Tibial artery (tissue), 4 donors: ENCODE data around the gene ABCA6.
A peak's percentile ranks its signal among the peaks of the same experiment; 100 is the strongest.

ENCODE experiments used
- DNase-seq, 2 donors: peaks; one replicate each; pipeline ENCODE4 v3.0.0-alpha.2; 2019
- H3K27ac ChIP-seq, 2 donors: fragments of 200-600 bp; sonication (generic) in 1 of 2; 1 replicate in 1 of 2; 2 replicates in 1 of 2; pipeline ENCODE4 v1.5.1; 2018 to 2019; ENCODE audit warnings: mild to moderate bottlenecking in 1 of 2
- H3K27me3 ChIP-seq, 2 donors: fragments of 200-600 bp; sonication (generic) in 1 of 2; one replicate each; pipeline versions ENCODE4 v1.5.1 to v1.6.0; 2016 to 2019
- H3K36me3 ChIP-seq, 3 donors: fragments of 200-600 bp; sonication (generic) in 2 of 3; one replicate each; pipeline ENCODE4 v1.5.1; 2016 to 2019; ENCODE audit warnings: mild to moderate bottlenecking in 2 of 3
- H3K4me1 ChIP-seq, 4 donors: fragments of 200-600 bp; sonication (generic) in 2 of 4; 1 replicate in 3 of 4; 2 replicates in 1 of 4; pipeline ENCODE4 v1.5.1; 2016 to 2019
- H3K4me3 ChIP-seq, 2 donors: fragments of 200-600 bp; sonication (generic) in 1 of 2; 1 replicate in 1 of 2; 2 replicates in 1 of 2; pipeline ENCODE4 v1.5.1; 2018 to 2019; ENCODE audit warnings: mild to moderate bottlenecking in 2 of 2
- H3K9me3 ChIP-seq, 3 donors: fragments of 200-600 bp; sonication (generic) in 1 of 3; one replicate each; pipeline ENCODE4 v1.5.1; 2016 to 2019
- intact Hi-C: fragments of 100-400 bp; cut with DNase I; formaldehyde crosslinking; loops from one replicate; pipeline ENCODE4 v1.15.0; 2023; ENCODE audit warnings: low total_unique reads
- TF ChIP-seq, protein P1 (sequence below), 2 experiments: fragments of 200-600 bp in 1 of 2; fragments of 450-650 bp in 1 of 2; IDR thresholded peaks; one replicate each; pipeline ENCODE4 v1.5.1; 2017 to 2019; ENCODE audit warnings: antibody characterized with exemption in 2 of 2, mild to moderate bottlenecking in 1 of 2, moderate library complexity in 1 of 2

ABCA6 gene

DNA sequence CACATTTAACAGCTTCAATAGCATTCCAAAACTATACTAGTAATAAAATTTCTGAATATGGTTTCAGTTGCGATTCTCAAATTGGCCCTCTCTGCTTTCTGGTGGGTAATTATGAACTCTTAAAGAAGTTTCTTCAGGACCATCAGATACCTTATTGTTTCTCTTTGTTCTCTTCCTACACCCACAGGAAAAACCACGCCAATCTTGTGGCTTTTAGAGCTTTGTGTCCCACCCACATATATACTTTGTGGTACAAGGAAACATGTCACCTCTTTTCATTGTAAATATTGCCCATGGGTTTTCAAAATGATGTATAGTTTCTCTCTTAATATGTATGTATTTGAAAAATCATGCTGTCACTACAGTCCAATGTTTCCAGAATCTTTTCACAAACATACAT lies 93.1 kb downstream of the ABCA6 start:
- no peak for DNase-seq
- no peaks in the 10 kb centered on the region for H3K4me1 ChIP-seq
- TF ChIP-seq, protein P1, sequence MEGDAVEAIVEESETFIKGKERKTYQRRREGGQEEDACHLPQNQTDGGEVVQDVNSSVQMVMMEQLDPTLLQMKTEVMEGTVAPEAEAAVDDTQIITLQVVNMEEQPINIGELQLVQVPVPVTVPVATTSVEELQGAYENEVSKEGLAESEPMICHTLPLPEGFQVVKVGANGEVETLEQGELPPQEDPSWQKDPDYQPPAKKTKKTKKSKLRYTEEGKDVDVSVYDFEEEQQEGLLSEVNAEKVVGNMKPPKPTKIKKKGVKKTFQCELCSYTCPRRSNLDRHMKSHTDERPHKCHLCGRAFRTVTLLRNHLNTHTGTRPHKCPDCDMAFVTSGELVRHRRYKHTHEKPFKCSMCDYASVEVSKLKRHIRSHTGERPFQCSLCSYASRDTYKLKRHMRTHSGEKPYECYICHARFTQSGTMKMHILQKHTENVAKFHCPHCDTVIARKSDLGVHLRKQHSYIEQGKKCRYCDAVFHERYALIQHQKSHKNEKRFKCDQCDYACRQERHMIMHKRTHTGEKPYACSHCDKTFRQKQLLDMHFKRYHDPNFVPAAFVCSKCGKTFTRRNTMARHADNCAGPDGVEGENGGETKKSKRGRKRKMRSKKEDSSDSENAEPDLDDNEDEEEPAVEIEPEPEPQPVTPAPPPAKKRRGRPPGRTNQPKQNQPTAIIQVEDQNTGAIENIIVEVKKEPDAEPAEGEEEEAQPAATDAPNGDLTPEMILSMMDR (IDR thresholded peaks at IDR 0.05) = no peak
- intact Hi-C loops = no loop called here
- H3K27me3 ChIP-seq = no peaks in the 10 kb centered on the region
- H3K36me3 ChIP-seq = no peaks in the 10 kb centered on the region
- no peak overlapping the region for H3K27ac ChIP-seq
- no peak overlapping the region for H3K4me3 ChIP-seq
- H3K9me3 ChIP-seq = no peaks in the 10 kb centered on the region

DNA sequence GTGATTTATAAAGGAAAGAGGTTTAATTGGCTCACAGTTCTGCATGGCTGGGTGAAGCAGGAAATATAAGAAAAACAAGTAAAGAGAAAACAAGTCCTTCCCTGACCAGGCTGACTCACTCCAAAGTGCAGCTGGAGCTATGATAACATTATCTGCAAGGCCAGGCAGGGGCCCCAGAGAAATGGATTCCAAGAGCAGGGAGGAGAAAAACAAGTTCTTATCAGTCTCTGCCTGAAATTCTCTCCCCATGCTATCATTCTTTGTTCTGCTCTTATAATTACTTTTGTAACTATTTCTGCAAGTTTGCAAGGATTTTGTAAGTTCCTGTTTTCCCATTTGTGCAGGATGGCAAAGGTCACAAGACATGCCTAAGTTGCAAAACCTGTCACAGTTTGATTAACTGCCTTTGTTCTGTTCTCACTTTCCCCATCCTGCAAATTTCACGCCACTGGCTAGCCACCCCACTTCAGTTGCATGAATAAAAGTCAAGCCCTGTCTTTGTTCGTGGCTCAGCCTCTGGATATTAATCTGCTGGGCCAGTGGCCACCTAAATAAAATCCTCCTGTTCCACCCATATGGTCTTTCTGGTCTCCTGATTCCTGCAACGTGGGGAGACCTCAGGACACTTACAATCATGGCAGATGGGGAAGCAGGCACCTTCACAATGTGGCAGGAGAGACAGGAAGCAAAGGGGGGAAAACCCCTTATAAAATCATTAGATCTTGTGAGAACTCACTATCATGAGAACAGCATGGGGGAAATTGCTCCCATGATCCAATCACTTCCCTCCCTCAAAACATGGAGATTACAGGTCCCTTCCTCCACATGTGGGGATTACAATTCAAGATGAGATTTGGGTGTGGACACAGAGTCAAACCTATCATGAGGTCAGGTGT lies 94.1 kb downstream of the ABCA6 start:
- TF ChIP-seq, protein P1 (IDR thresholded peaks at IDR 0.05) = no peak
- Histone ChIP-seq H3K9me3 (no peaks in the 10 kb centered on the region), H3K4me3 (no peak overlapping the region), H3K27me3 (no peaks in the 10 kb centered on the region), H3K27ac (no peak overlapping the region), H3K36me3 (peaks cover 0 to 8% (median 6%) of the 10 kb centered on the region in 3 donors), H3K4me1 (no peaks in the 10 kb centered on the region)
- peak; percentile 62 to 74 for DNase-seq
- intact Hi-C loops = no loop called here

- H3K9me3 ChIP-seq = no peaks in the 10 kb centered on the region
- H3K4me3 ChIP-seq = no peak overlapping the region
- peaks cover 0 to 9% (median 6%) of the 10 kb centered on the region in 3 donors for H3K36me3 ChIP-seq
- H3K27me3 ChIP-seq = no peaks in the 10 kb centered on the region
- H3K4me1 ChIP-seq = no peaks in the 10 kb centered on the region
- TF ChIP-seq, protein P1 (IDR thresholded peaks at IDR 0.05) = no peak
- H3K27ac ChIP-seq = no peak overlapping the region
- intact Hi-C loops = no loop called here
- no peak for DNase-seq
Observed at GRCh38 chr17:69046121-69046807, 95.4 kb downstream of the ABCA6 start.

DNA sequence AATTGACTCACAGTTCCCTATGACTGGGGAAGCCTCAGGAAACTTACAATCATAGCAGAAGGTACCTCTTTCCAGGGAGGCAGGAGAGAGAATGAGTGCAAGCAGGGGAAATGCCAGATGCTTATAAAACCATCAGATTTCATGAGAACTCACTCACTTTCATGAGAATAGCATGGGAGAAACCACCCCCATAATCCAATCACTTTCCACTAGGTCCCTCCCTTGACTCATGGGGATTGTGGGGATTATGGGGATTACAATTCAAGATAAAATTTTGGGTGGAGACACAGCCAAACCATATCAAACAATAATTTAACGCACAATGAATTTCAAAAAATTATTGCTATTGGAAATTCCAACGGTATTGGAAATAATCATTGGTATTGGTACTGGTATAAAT lies 96.0 kb downstream of the ABCA6 start:
- H3K27ac ChIP-seq = no peak overlapping the region
- no peak for DNase-seq
- no peak overlapping the region for H3K4me3 ChIP-seq
- H3K36me3 ChIP-seq = peaks cover 0 to 9% (median 6%) of the 10 kb centered on the region in 3 donors
- no peaks in the 10 kb centered on the region for H3K4me1 ChIP-seq
- H3K9me3 ChIP-seq = no peaks in the 10 kb centered on the region
- intact Hi-C loops = no loop called here
- no peaks in the 10 kb centered on the region for H3K27me3 ChIP-seq
- TF ChIP-seq, protein P1 (IDR thresholded peaks at IDR 0.05) = no peak

- Histone ChIP-seq H3K27ac (no peak overlapping the region), H3K27me3 (no peaks in the 10 kb centered on the region), H3K4me3 (no peak overlapping the region), H3K4me1 (no peaks in the 10 kb centered on the region), H3K9me3 (no peaks in the 10 kb centered on the region), H3K36me3 (peaks cover 0 to 9% (median 6%) of the 10 kb centered on the region in 3 donors)
- intact Hi-C loops = no loop called here
- DNase-seq = no peak
- TF ChIP-seq, protein P1 (IDR thresholded peaks at IDR 0.05) = no peak
Observed at GRCh38 chr17:69044371-69044770, 97.3 kb downstream of the ABCA6 start.
